Endometrial microvascular endothelial cells (primary cell): ENCODE data around the gene C16orf87. TPM values are rescaled to one million over a fixed set of nuclear protein-coding genes. Genes with fewer than 3 reads are reported as not detected.

ENCODE experiments used
- in situ Hi-C: cut with HindIII; loops from 2 replicates; pipeline ENCODE4 v1.10.0; 2017; ENCODE audit warnings: low sequenced_read_pairs, low pct_unique_long_range_greater_than_20kb; ENCODE audit errors: inconsistent ontology term
- total RNA-seq: library from RNA; depleted of rRNA; stranded (reverse); fragments of >200 nt; gene quantifications from one replicate; pipeline ENCODE4 v1.2.3, GENCODE V29; 2015; ENCODE audit errors: inconsistent ontology term

Gene C16orf87
- total RNA-seq, 1 donor from 2014 or later, result 6.5 TPM

- in situ Hi-C loops, result no loop called here
Measured at GRCh38 chr16:46772463-46772862, 58.5 kb downstream of the C16orf87 start.

DNA sequence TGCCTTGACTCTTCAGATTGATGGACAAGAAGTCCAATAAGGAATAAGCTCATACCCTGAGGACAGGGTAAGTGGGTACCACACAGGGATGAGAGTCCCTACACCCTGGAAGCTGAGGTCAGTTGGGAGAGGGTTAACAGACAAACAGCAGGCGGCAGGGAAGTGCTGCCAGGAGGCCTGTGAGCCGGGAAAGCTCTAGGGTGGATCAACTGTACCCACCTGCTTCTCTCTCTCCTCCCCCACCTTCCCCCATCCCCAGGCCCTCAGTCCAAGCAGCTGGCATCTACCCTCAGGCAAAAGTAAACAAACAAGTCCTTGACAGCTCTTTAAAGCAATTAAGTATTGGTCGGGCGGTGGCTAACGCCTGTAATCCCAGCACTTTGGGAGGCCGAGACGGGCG lies 62.2 kb downstream of the C16orf87 start:
- in situ Hi-C loops, result no loop called here

DNA sequence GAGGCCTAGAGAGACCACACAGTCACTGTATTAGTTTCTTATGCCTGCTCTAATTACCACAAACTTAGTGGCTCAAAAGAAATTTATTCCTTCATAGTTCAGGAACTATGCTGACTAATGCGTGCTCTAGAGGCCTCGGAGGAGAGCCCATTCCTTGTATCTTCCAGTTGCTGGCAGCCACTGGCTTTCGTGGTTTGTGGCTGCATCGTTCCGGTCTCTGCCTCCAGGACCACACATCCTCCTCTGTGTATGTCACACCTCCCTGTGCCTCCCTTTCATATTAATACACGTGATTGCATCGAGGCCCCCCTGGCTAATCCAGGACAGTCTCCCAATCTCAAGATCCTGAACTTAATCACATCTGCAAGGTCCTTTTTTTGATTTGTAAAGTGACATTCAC lies 65.9 kb downstream of the C16orf87 start:
- in situ Hi-C loops, result no loop called here

GRCh38 chr16:46763147-46763546 lies 67.8 kb downstream of the C16orf87 start:
- in situ Hi-C loops, result no loop called here

DNA sequence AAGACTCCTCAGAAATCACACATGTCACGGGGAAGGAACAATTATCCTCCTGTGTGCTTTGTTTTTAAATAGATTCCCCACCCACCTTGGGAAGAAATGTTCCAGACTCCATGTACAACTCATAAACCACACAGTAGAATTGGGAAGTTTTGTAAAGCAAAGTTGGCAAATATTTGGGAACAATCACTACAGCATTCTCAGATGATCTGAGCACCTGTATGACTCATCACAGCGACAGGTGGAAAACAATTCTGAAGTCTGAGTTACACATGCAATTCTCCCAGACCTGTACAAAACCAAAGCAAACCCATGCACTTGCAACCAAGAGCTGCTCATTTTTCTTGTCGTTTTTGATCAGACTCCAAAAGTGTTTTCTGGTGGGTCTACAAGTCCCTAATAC lies 68.4 kb downstream of the C16orf87 start:
- in situ Hi-C loops, result no loop called here

GRCh38 chr16:46759309-46759708 lies 71.7 kb downstream of the C16orf87 start:
- in situ Hi-C loops, result no loop called here

GRCh38 chr16:46757339-46758050 lies 73.5 kb downstream of the C16orf87 start:
- in situ Hi-C loops, result no loop called here

DNA sequence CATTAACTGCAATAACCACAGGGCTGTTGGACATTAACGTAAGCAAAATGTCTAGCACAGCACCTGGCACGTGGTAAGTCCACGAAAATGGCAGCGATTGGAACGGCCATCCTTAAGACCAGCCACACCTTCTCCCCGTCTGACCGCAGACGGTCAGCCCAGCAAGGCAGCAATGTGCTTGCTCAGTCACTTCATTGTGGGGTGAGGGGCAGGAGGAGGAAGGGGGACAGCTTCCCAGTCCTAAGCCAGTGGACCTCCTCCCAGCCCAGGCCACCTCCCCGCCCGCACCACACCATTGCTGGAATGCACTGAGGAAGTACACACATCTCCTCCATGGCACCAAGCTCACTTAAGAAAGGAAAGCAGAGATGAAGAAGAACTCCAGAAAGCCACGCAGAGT lies 74.2 kb downstream of the C16orf87 start:
- in situ Hi-C loops, result no loop called here

GRCh38 chr16:46753015-46753414 lies 78.0 kb downstream of the C16orf87 start:
- in situ Hi-C loops, result no loop called here

GRCh38 chr16:46751381-46751780 lies 79.6 kb downstream of the C16orf87 start:
- in situ Hi-C loops, result no loop called here

DNA sequence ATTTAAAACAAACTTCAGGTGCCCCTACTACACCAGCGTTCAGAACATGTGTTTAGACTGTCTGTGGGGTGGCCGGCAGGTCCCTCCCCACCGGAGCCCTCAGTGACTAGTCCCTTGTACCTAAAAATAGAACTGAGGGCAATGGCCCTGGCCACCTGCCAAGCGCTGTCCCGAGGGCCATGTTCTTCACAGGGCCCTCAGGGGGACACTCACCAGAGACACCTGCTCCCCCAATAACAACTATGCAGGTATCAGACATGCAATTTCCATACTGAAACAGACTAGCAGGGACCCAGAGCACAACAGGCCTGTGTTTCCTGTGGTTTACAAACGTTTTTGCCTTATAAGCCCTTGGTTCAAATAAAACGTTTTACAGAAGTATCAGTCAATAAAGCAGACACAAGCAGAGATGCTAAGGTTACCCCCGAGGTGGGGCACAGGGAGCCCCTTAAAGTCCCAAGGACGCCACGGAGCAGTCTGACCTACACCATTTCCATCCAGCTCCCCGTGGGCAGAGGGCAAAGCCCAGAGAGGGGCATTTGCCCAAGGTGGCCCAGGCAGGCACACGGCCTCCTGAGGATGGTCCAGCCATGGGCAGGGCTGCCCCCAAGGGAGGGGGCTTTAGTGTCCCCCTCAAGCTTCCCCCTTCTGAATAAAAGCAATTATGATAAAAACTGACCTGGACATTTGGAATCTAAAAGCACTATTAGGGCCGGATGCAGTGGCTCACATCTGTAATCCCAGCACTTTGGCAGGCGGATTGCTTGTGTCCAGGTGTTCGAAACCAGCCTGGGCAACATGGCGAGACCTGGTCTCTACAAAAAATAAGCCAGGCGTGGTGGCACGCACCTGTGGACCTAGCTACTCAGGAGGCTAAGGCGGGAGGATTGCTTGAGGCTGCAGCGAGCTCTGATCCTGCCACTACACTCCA lies 81.9 kb downstream of the C16orf87 start:
- in situ Hi-C loops, result no loop called here

- in situ Hi-C loops, result no loop called here
Measured at GRCh38 chr16:46747777-46748651, 83.0 kb downstream of the C16orf87 start, which contains the start of gene MYLK3. Gene MYLK3, minus strand, starts transcription at chr16:46748344. Its CDS starts 151 bp downstream, at chr16:46748193.

- in situ Hi-C loops, result no loop called here
Measured at GRCh38 chr16:46746821-46747776, 83.9 kb downstream of the C16orf87 start.

Other genes with a start within 250 kb of the C16orf87 start
- 43.4 TPM for gene SHCBP1, start 209.8 kb downstream of the C16orf87 start, total RNA-seq
- 91.4 TPM for gene VPS35, start 142.0 kb downstream of the C16orf87 start, total RNA-seq
- 16.6 TPM for gene ORC6, start 141.5 kb downstream of the C16orf87 start, total RNA-seq
- gene MYLK3, start 82.8 kb downstream of the C16orf87 start, total RNA-seq, result not detected
- gene GPT2, start 53.2 kb upstream of the C16orf87 start, total RNA-seq, result 12.6 TPM
- 60.7 TPM for gene DNAJA2, start 142.5 kb upstream of the C16orf87 start, total RNA-seq